ENCODE data around the gene MGP.

The MGP gene

DNA sequence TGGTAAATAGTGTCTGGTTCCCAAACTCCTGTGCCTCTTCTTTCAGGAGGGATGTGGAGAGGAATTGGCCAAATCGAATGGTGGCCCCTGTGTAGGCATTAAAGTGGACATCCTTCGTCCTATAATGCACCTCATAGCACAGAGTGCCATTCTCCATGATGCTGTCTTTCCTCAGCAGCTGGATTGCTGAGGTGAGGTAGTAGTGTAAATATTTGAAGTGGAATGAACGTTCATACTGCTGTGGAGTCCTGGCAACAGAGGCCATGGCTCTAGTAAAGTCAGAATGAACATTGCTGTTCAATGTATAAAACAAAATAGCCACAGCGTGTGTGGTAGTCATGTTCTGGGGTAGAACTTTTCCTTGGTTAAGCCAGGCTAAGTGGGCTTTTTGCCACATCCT lies 45.0 kb downstream of the MGP start:
- H3K4me2 ChIP-seq (ENCODE audit: low read length) = no peak overlapping the region
- no peak overlapping the region for H3K4me3 ChIP-seq (ENCODE audit: low read depth, low read length, poor library complexity, severe bottlenecking)
- H3F3A ChIP-seq (ENCODE audit: insufficient read depth, low read length) = no peaks in the 10 kb centered on the region
- no peaks in the 10 kb centered on the region for H3K79me2 ChIP-seq (ENCODE audit: insufficient read depth, low read length)
- H3K27ac ChIP-seq (ENCODE audit: low read depth, low read length, poor library complexity, severe bottlenecking) = no peak overlapping the region
- no peak overlapping the region for H3K9ac ChIP-seq (ENCODE audit: low read length)
- H3K9me3 ChIP-seq (ENCODE audit: low read length) = no peaks in the 10 kb centered on the region
- no peaks in the 10 kb centered on the region for H4K20me1 ChIP-seq (ENCODE audit: insufficient read depth, low read length)
- H3K36me3 ChIP-seq (ENCODE audit: insufficient read depth, low read length) = no peaks in the 10 kb centered on the region
- TF ChIP-seq EZH2 (IDR thresholded peaks at IDR 0.05; ENCODE audit: borderline replicate concordance, low read length) = no peak
- TF ChIP-seq, protein P1, sequence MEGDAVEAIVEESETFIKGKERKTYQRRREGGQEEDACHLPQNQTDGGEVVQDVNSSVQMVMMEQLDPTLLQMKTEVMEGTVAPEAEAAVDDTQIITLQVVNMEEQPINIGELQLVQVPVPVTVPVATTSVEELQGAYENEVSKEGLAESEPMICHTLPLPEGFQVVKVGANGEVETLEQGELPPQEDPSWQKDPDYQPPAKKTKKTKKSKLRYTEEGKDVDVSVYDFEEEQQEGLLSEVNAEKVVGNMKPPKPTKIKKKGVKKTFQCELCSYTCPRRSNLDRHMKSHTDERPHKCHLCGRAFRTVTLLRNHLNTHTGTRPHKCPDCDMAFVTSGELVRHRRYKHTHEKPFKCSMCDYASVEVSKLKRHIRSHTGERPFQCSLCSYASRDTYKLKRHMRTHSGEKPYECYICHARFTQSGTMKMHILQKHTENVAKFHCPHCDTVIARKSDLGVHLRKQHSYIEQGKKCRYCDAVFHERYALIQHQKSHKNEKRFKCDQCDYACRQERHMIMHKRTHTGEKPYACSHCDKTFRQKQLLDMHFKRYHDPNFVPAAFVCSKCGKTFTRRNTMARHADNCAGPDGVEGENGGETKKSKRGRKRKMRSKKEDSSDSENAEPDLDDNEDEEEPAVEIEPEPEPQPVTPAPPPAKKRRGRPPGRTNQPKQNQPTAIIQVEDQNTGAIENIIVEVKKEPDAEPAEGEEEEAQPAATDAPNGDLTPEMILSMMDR (IDR thresholded peaks at IDR 0.05; ENCODE audit: low read length) = no peak
- H3K27me3 ChIP-seq (ENCODE audit: insufficient read depth, low read length) = no peaks in the 10 kb centered on the region; the same call in 1 of the 2 replicates
- H2AFZ ChIP-seq (ENCODE audit: low read length) = no peak overlapping the region
- H3K9me2 ChIP-seq (ENCODE audit: low read depth, low read length) = no peaks in the 10 kb centered on the region
- no peaks in the 10 kb centered on the region for H3K4me1 ChIP-seq (ENCODE audit: insufficient read depth, low read length, severe bottlenecking)

DNA sequence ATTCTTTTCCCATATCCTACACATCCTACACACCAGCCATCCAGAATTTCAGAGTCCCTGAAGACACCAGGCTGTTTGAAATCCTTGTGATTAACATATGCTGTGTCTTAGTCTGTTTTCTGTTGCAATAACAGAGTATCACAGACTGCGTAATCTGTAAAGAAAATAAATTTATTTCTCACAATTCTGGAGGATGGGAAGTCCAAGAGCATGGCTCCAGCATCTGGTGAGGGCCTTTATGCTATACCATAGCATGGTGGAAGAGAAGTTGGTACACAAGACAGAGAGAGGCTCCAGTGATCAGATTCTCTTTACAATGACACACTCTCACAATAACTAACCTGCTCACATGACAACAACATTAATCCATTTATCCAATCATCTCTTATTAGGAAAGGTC lies 46.4 kb downstream of the MGP start:
- Histone ChIP-seq H3K4me1 (ENCODE audit: insufficient read depth, low read length, severe bottlenecking) (no peaks in the 10 kb centered on the region), H3K9ac (ENCODE audit: low read length) (no peak overlapping the region), H3K4me2 (ENCODE audit: low read length) (no peak overlapping the region), H2AFZ (ENCODE audit: low read length) (no peak overlapping the region), H3K36me3 (ENCODE audit: insufficient read depth, low read length) (no peaks in the 10 kb centered on the region), H3K27ac (ENCODE audit: low read depth, low read length, poor library complexity, severe bottlenecking) (no peak overlapping the region), H3K27me3 (ENCODE audit: insufficient read depth, low read length) (no peaks in the 10 kb centered on the region; the same call in 1 of the 2 replicates), H3F3A (ENCODE audit: insufficient read depth, low read length) (no peaks in the 10 kb centered on the region), H4K20me1 (ENCODE audit: insufficient read depth, low read length) (no peaks in the 10 kb centered on the region), H3K9me2 (ENCODE audit: low read depth, low read length) (no peaks in the 10 kb centered on the region), H3K9me3 (ENCODE audit: low read length) (no peaks in the 10 kb centered on the region), H3K4me3 (ENCODE audit: low read depth, low read length, poor library complexity, severe bottlenecking) (no peak overlapping the region), H3K79me2 (ENCODE audit: insufficient read depth, low read length) (no peaks in the 10 kb centered on the region)
- TF ChIP-seq, protein P1 (IDR thresholded peaks at IDR 0.05; ENCODE audit: low read length) = no peak
- TF ChIP-seq EZH2 (IDR thresholded peaks at IDR 0.05; ENCODE audit: borderline replicate concordance, low read length) = no peak

DNA sequence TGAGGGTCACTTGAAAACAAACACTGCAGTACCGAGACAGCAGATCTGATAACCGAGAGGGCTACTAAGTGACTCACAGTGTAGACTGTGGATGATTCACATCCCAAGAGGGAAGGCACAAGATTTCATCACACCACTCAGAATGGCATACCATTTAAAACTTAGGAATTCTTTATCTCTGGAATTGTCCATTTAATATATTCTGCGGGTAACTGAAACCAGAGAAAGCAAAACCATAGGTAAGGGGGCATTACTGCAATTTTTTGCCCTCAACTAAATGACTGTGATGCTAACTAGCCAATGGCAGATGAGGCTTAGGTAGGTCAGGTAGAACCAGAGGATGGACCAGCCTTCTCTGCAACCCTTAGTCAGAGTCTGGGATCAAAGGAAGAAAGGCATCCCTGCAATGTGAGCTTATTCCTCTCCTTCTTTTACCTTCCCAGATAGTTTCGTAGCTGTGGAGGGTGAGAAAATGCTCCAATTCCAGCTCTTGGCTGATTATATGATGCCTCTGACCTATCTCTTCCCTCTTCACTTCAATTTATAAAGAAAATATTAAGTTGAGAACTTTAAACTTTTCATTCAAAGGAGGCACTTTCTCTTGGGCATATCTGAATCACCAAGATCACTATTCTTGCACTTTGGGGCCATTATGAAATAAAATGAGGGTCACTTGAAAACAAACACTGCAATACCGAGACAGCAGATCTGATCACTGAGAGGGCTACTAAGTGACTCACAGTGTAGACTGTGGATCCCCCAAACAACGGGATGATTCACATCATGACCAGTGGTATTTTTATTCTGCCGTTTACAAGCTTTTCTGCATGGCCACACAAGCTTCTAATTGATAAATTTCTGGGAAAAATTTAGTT lies 49.1 kb downstream of the MGP start:
- TF ChIP-seq EZH2 (IDR thresholded peaks at IDR 0.05; ENCODE audit: borderline replicate concordance, low read length) = no peak
- TF ChIP-seq, protein P1 (IDR thresholded peaks at IDR 0.05; ENCODE audit: low read length) = no peak
- H3K27ac ChIP-seq (ENCODE audit: low read depth, low read length, poor library complexity, severe bottlenecking) = no peak overlapping the region
- H3K4me2 ChIP-seq (ENCODE audit: low read length) = no peak overlapping the region

More for the DNA sequence above, 49.1 kb downstream of the MGP start:
- Histone ChIP-seq H3K79me2 (ENCODE audit: insufficient read depth, low read length) (no peaks in the 10 kb centered on the region), H3K4me3 (ENCODE audit: low read depth, low read length, poor library complexity, severe bottlenecking) (no peak overlapping the region), H3K9me3 (ENCODE audit: low read length) (no peaks in the 10 kb centered on the region), H3F3A (ENCODE audit: insufficient read depth, low read length) (no peaks in the 10 kb centered on the region), H2AFZ (ENCODE audit: low read length) (no peak overlapping the region), H3K9me2 (ENCODE audit: low read depth, low read length) (no peaks in the 10 kb centered on the region), H3K36me3 (ENCODE audit: insufficient read depth, low read length) (no peaks in the 10 kb centered on the region), H3K4me1 (ENCODE audit: insufficient read depth, low read length, severe bottlenecking) (no peaks in the 10 kb centered on the region), H3K27me3 (ENCODE audit: insufficient read depth, low read length) (no peaks in the 10 kb centered on the region; the same call in 1 of the 2 replicates), H4K20me1 (ENCODE audit: insufficient read depth, low read length) (no peaks in the 10 kb centered on the region), H3K9ac (ENCODE audit: low read length) (no peak overlapping the region)
